NCI-H446 treated with DMSO at 0.1 percent for 48 hours (cell line): Measurements from ENCODE around the gene USP44.
"Not testable (repeated sequence)": the region's sequence is repeated elsewhere in the genome, so short reads cannot be mapped to it uniquely, and the experiment has no call there.

Experiments
- DNase-seq: peaks from one replicate; lab custom pipeline; 2025; lab: John Stamatoyannopoulos, UW

Gene USP44

DNA sequence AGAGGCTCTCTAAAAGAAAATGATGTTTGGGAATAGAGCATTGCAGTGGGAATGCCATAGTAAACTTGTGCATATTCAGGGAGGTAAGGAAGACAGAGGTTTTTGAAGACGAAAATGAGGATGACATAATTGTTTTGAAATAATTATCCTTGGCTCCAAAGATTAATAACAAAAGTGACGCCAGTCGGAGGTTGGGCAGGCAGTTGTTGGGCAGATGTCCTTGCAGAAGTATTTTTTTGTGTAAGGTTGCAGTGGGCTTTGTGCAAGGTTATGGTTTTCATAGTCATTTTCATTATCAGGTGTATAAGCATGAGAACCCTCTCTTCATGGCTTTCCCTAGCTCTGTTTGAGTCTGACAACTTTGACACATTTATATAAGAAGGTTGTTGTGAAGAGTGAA lies 42.0 kb downstream of the USP44 start:
- no peak for DNase-seq

- DNase-seq: no peak
Observed at GRCh38 chr12:95506707-95507523, 44.4 kb downstream of the USP44 start.

GRCh38 chr12:95505039-95505438 lies 46.2 kb downstream of the USP44 start:
- DNase-seq: no peak

DNA sequence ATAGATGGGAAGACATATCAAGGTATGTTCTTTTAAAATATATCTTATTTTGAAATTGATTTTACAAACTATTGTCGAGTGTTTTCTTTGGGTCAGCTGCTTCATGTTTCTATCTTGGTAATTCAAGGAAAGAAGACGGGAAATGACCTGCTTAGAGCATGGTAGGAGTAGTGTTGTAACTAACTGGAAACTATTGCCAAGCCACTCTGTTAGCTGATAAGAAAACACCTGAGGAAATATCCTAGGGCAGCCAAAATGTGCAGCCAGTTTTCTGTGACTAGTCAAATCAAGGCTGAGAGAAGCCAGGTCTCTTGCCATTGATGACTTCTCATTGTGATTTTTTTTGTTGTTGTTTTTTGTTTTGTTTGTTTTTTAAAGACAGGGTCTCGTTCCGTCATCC lies 47.1 kb downstream of the USP44 start:
- DNase-seq: no peak

DNA sequence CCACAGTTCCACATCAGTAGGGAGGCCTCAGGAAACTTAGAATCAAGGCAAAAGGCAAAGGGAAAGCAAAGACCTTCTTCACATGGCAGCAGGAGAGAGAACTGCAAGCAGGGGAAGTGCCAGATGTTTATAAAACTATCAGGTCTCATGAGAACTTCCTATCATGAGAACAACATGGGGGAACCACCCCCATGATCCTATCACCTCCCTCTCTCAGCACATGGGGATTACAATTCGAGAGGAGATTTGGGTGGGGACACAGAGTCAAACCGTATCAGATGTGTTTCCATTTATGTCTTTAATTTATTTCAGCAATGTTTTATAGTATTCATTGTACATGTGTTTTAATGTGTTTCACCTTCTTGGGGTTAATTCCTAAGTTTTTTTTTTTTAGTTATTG lies 51.5 kb downstream of the USP44 start:
- no peak for DNase-seq

DNA sequence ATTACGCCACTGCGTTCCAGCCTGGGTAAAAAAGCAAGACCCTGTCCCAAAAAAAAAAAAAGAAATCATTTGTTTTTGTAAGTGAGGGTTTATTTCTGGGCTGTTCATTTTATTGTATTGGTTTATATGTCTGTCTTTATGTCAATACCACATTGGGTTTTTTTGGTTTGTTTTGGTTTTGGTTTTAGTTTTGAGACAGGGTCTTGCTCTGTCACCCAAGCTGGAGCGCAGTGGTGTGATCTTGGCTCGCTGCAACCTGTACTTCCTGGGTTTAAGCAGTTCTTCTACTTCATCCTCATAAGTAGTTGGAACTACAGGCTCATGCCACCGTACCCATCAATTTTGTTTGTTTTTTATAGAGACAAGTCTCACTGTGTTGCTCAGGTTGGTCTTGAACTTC lies 52.3 kb downstream of the USP44 start:
- no peak for DNase-seq

GRCh38 chr12:95497031-95497430 lies 54.2 kb downstream of the USP44 start:
- no peak for DNase-seq

GRCh38 chr12:95495433-95495832 lies 55.8 kb downstream of the USP44 start:
- no peak for DNase-seq

- DNase-seq: no peak
Observed at GRCh38 chr12:95494888-95495287, 56.4 kb downstream of the USP44 start.

DNA sequence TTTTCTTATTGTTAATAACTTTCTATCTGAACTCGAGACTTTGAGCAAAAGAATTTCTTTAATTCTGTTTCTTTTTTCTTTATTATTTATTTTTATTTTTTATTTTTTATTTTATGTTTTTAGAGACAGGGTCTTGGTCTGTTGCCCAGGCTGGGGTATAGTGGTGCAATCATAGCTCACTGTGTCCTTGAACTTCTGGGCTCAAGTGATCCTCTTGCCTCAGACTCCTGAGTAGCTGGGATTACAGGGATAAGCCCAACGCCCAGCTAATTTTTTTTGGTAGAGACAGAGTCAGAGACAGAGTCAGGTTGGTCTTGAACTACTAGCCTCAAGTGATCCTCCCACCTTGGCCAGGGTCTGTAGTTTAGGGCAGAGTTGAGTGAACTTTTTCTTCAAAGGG lies 58.8 kb downstream of the USP44 start:
- no peak for DNase-seq

DNA sequence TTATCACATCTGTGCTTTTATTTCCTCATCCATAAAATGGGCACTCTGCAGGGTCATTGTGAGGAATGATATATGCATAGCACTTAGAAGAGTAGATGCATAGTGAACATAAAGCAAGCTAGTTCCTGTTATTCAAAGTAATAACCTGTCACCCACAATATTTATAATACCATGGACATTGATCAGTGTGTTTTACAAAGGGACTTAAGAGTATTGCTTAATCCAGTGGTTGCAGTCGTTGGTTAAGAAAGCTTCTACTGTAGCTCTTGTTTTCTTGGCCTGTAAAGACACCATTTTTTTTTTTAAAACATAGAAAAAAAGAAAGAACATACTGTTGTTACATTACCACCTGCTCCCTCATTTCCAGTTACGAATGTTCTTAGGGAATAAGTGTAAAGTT lies 64.3 kb downstream of the USP44 start:
- no peak for DNase-seq

DNA sequence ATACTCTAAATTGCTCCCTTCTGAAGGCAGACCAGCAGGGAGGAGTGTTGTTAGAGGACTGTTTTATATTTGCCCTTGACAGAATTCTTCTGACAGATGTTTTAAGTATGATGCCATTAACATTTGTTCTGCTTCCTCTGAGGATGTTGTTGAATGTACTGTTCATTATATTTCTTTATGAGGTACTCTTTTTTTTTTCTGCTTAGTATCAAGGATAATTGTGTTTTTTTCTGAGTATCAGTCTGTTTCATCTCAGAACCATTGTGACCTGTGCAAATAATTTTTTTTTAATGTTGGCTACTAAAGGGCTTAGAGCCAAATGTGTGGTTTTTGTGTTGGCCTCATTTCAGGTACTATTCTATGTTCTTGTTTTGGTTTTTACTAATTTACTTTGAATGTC lies 66.8 kb downstream of the USP44 start:
- no peak for DNase-seq

GRCh38 chr12:95482564-95482963 lies 68.7 kb downstream of the USP44 start:
- not testable (repeated sequence) for DNase-seq

DNA sequence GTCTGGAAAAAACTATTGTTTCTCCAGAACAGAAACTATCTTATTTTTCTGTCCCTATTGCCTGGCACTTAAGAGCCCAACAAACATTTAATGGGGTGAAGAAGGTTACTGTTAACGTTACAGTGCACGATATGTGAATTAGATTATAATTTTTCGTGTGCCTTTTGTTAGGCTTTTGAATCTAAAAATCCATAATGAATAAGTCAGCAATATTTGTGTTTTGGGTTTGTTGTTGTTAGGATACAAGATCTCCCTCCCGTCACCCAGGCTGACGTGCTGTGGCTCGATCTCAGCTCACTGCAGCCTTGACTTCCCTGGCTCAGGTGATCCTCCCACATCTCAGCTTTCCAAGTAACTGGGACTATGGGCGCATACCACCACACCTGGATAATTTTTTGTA lies 69.4 kb downstream of the USP44 start:
- no peak for DNase-seq

GRCh38 chr12:95481072-95481471 lies 70.2 kb downstream of the USP44 start:
- DNase-seq: no peak

DNA sequence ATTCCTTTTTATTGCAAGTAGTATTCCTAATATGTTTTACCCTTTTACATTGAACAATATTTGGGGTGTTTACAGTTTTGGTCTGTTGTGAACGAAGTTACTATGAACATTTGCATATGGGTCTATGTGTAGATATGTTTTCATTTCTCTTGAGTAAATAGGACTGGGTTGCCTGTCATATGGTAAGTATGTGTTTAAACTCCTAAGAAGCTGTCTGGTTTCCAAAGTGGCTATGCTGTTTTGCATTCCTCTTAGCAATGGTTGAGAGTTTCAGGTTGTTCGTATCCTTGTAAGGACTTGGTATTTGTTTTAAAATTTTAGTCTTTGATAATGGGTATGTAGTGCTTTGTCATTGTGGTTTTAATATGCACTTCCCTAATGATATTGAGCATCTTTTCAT lies 71.0 kb downstream of the USP44 start:
- no peak for DNase-seq

GRCh38 chr12:95474660-95474958 lies 76.7 kb downstream of the USP44 start:
- DNase-seq: no peak

GRCh38 chr12:95473884-95474659 lies 77.2 kb downstream of the USP44 start, which contains the start of gene METAP2:
Gene METAP2, plus strand, starts transcription at chr12:95474152. Its CDS starts 28 bp downstream, at chr12:95474180.
- DNase-seq: peak; percentile 89

- DNase-seq: peak; percentile 6
Observed at GRCh38 chr12:95473231-95473883, 77.9 kb downstream of the USP44 start.

DNA sequence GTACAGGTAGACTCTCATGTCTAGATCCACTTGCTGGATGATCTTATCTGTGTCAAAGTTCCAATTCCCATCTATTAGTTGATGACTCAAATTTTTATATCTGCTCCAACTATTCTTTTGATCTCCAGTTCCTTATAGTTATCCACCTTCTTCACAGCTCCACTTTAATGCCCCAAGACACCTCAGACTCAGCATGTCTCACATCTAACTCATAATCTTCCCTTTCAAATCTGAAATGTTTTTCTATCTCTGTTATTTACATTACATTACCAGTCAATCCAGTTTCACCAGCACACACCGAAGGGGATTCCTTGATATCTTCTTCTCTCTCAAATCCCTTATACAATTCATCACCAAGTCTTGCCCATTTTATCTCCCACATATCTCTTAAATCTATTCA lies 81.0 kb downstream of the USP44 start:
- no peak for DNase-seq
